HG03558 (cell line): ENCODE measurements around the gene MFAP1.

Experiments
- ATAC-seq: cut with Tn5 transposase; IDR thresholded peaks from one replicate; pipeline ENCODE4 v1.9.1; 2021; ENCODE audit warnings: moderate number of reproducible peaks; ENCODE audit not compliant: unreplicated experiment; ENCODE audit errors: extremely low read depth

MFAP1 gene

GRCh38 chr15:43777267-43777914 lies 47.1 kb downstream of the MFAP1 start:
- no peak for ATAC-seq

- no peak for ATAC-seq
These were observed 47.7 kb downstream of the MFAP1 start, which contains the start of gene ELL3 for GRCh38 chr15:43776718-43777266. Gene ELL3 (minus strand): TSS chr15:43776966. CDS start chr15:43776901, 65 bp downstream.

GRCh38 chr15:43776101-43776717 lies 48.3 kb downstream of the MFAP1 start:
- ATAC-seq: peak; percentile 58

GRCh38 chr15:43775411-43775965 lies 49.0 kb downstream of the MFAP1 start:
- no peak for ATAC-seq

- ATAC-seq: no peak
These were observed 50.4 kb downstream of the MFAP1 start for GRCh38 chr15:43774062-43774461.

- ATAC-seq: no peak
These were observed 51.9 kb downstream of the MFAP1 start for GRCh38 chr15:43772624-43773023.

- ATAC-seq: no peak
These were observed 52.7 kb downstream of the MFAP1 start for GRCh38 chr15:43771816-43772215.

GRCh38 chr15:43769584-43770228 lies 54.8 kb downstream of the MFAP1 start:
- ATAC-seq: no peak

GRCh38 chr15:43763819-43764446 lies 60.6 kb downstream of the MFAP1 start:
- no peak for ATAC-seq

- no peak for ATAC-seq
These were observed 61.7 kb downstream of the MFAP1 start for GRCh38 chr15:43762824-43763223.
